GM20000 (cell line): ENCODE results near the gene APBA1.
"Not testable (repeated sequence)": the region's sequence is repeated elsewhere in the genome, so short reads cannot be mapped to it uniquely, and the experiment has no call there.

ENCODE experiments used
- DNase-seq: peaks from one replicate; pipeline ENCODE4 v3.0.0; 2012; ENCODE audit warnings: low spot score
- CTCF ChIP-seq: IDR thresholded peaks from 2 replicates; pipeline ENCODE4 v1.5.1; 2012; ENCODE audit warnings: mild to moderate bottlenecking, control low read depth; ENCODE audit errors: extremely low read depth, missing control alignments

The APBA1 gene

GRCh38 chr9:69600314-69601047, 71.7 kb downstream of the APBA1 start:
- DNase-seq = no peak
- no peak for TF ChIP-seq CTCF

- no peak for DNase-seq
- TF ChIP-seq CTCF = no peak
Measured at GRCh38 chr9:69599232-69599971, 72.8 kb downstream of the APBA1 start.

- DNase-seq = not testable (repeated sequence)
Measured at GRCh38 chr9:69596906-69597305, 75.3 kb downstream of the APBA1 start.

- no peak for DNase-seq
- no peak for TF ChIP-seq CTCF
Measured at GRCh38 chr9:69594180-69594579, 78.0 kb downstream of the APBA1 start.

- no peak for TF ChIP-seq CTCF
- no peak for DNase-seq
Measured at GRCh38 chr9:69593756-69594155, 78.4 kb downstream of the APBA1 start.

DNA sequence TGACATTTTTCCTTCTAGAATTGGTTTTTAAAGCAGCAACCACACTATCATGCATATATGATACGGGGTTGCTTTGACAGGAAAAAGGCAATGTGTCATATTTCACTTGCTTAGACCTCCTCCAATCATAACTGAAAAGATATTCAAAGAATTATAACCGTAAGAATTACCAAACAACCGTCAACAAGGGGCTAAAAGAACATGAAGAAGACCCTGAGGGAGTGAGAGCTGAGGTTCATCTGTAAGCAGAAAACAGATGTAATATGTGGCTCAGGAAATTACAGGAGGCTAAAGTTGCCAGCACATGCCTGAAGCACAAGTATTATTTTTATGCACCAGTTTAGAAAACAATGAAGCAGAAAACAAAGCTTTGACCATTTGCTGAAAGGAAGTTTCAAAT, 78.9 kb downstream of the APBA1 start:
- TF ChIP-seq CTCF = no peak
- no peak for DNase-seq

- DNase-seq = no peak
- TF ChIP-seq CTCF = no peak
Measured at GRCh38 chr9:69590266-69590665, 81.9 kb downstream of the APBA1 start.
